ENCODE measurements around the gene IL17REL. TPM values are rescaled to one million over a fixed set of nuclear protein-coding genes. Genes with fewer than 3 reads are reported as not detected.

Gene IL17REL
- total and polyA plus RNA-seq, 2 of the 13 experiments (the other 11 are each of a cell fraction or from before 2014, with no cell fraction given) = not detected

- TF ChIP-seq ZNF484 (CRISPR knock-in tag; IDR thresholded peaks at IDR 0.05; ENCODE audit: borderline replicate concordance, low read depth) (no peak), FOXP1 (IDR thresholded peaks at IDR 0.05) (no peak), FOXP1 (CRISPR knock-in tag; IDR thresholded peaks at IDR 0.05) (peak; percentile 57; the same call in 1 of the 2 replicates), ZNF720 (CRISPR knock-in tag; IDR thresholded peaks at IDR 0.05) (no peak), ZNF136 (CRISPR knock-in tag; IDR thresholded peaks at IDR 0.05; ENCODE audit: low read depth) (no peak), DPF2 (CRISPR knock-in tag; IDR thresholded peaks at IDR 0.05; ENCODE audit: borderline replicate concordance, low read depth) (0 out of 2 replicates have a peak, but pooled peaks have one; percentile 18), ZNF260 (CRISPR knock-in tag; IDR thresholded peaks at IDR 0.05; ENCODE audit: borderline replicate concordance, low read depth) (no peak)
Measured at GRCh38 chr22:49967706-49968208, 44.8 kb downstream of the IL17REL start (continued).

- H3K4me3 ChIP-seq (replicated peaks in 1 of 3; ENCODE audit: insufficient read depth in 1 of 3, low read depth in 2 of 3, low read length in 3 of 3) = peak overlapping the region; percentile 26 to 99 (median 39)
- peaks cover 9 to 18% of the 10 kb centered on the region in 2 experiments for H3K36me3 ChIP-seq (replicated peaks in 1 of 2; ENCODE audit: control insufficient read depth in 1 of 2, insufficient read depth in 2 of 2, low read length in 2 of 2)
- intact Hi-C loops (cut with micrococcal nuclease; ENCODE audit: unreplicated experiment) (loop anchor here (5.0 kb wide), 1 partner anchor 35 kb away; no protein-coding TSS in a partner anchor), in situ Hi-C loops (cut with HindIII; ENCODE audit: extremely low pct_ligation_motif_present, low pct_unique_long_range_greater_than_20kb) (loop anchor here (5.0 kb wide), 1 partner anchor 35 kb away; no protein-coding TSS in a partner anchor)
- DNase-seq (ENCODE audit: low spot score) (peak; percentile 80), FAIRE-seq (peak; percentile 52), ATAC-seq (peak; percentile 36)
- H3K27me3 ChIP-seq (ENCODE audit: control insufficient read depth in 1 of 2, insufficient read depth in 2 of 2, low read length in 2 of 2) = no peaks in the 10 kb centered on the region; a peak in 1 of 5 replicates
- peaks cover 95% of the 10 kb centered on the region for H3K4me1 ChIP-seq (ENCODE audit: insufficient read depth, low read length)
- H3K4me2 ChIP-seq (ENCODE audit: low read depth, low read length) = peak overlapping the region; percentile 94
- H3K79me2 ChIP-seq (ENCODE audit: insufficient read depth, low read length) = peaks cover 19% of the 10 kb centered on the region
- 0% methylated on average over 10 of the region's 36 CpGs for WGBS (ENCODE audit: low lambda C conversion rate)
- peaks cover 29% of the 10 kb centered on the region for H4K20me1 ChIP-seq (ENCODE audit: insufficient read depth, low read length)
- TSS peak; percentile 71 for BruUV-seq (replicated peaks)
- ChIA-PET POLR2A (interaction anchor here (1.0 to 16.4 kb wide), 14 partner anchors 10 to 541 kb away, joined by 3 to 722 read pairs (median 4); partner anchors contain the start of genes ALG12, CRELD2, LMF2 and NCAPH2), CTCF (ENCODE audit: low intra/inter-chr PET ratio, low total read pairs) (no interaction called here)
- H3K9me3 ChIP-seq (ENCODE audit: low read length) = no peaks in the 10 kb centered on the region
- no peak overlapping the region for H2AFZ ChIP-seq (ENCODE audit: low read length)
- peak overlapping the region; percentile 67 for H3K9ac ChIP-seq (ENCODE audit: insufficient read depth, low read depth, low read length)
- peak overlapping the region; percentile 84 for H3K27ac ChIP-seq (ENCODE audit: extremely low read length, insufficient read depth, low read length)
- TF ChIP-seq NR1H2 (CRISPR knock-in tag; IDR thresholded peaks at IDR 0.05; ENCODE audit: borderline replicate concordance, low read depth) = 0 out of 2 replicates have a peak, but pooled peaks have one; percentile 15
- TF ChIP-seq NR2F1 (CRISPR knock-in tag; IDR thresholded peaks at IDR 0.05) = peak in 1 of 2 experiments; percentile 76; a peak in 2 of 4 replicates
- no peak for TF ChIP-seq SP140L (CRISPR knock-in tag; IDR thresholded peaks at IDR 0.05; ENCODE audit: borderline replicate concordance)
- peak; percentile 38; the same call in 1 of the 2 replicates for TF ChIP-seq ZNF292 (CRISPR knock-in tag; IDR thresholded peaks at IDR 0.05; ENCODE audit: borderline replicate concordance, low read depth)
- TF ChIP-seq ZNF670 (CRISPR knock-in tag; IDR thresholded peaks at IDR 0.05; ENCODE audit: borderline replicate concordance) = peak; percentile 58; the same call in 1 of the 2 replicates
- TF ChIP-seq ZNF746 (CRISPR knock-in tag; IDR thresholded peaks at IDR 0.05) = peak; percentile 25; the same call in 1 of the 2 replicates
- TF ChIP-seq HDAC1 (CRISPR knock-in tag; IDR thresholded peaks at IDR 0.05) = peak; percentile 77
- TF ChIP-seq FOXC1 (CRISPR knock-in tag; IDR thresholded peaks at IDR 0.05; ENCODE audit: borderline replicate concordance) = peak; percentile 60; the same call in 1 of the 2 replicates
- no peak for TF ChIP-seq ZBTB34 (CRISPR knock-in tag; IDR thresholded peaks at IDR 0.05)
- TF ChIP-seq POLR2AphosphoS2 (IDR thresholded peaks at IDR 0.05; ENCODE audit: low read depth, low read length) = peak; percentile 32; the same call in 1 of the 2 replicates
- 0 out of 2 replicates have a peak, but pooled peaks have one; percentile 57 for TF ChIP-seq GLI4 (CRISPR knock-in tag; IDR thresholded peaks at IDR 0.05; ENCODE audit: borderline replicate concordance)
- peak; percentile 33; the same call in 1 of the 2 replicates for TF ChIP-seq ZNF136 (CRISPR knock-in tag; IDR thresholded peaks at IDR 0.05; ENCODE audit: low read depth)
- no peak for TF ChIP-seq SMAD9 (CRISPR knock-in tag; IDR thresholded peaks at IDR 0.05)
- TF ChIP-seq KLF12 (CRISPR knock-in tag; IDR thresholded peaks at IDR 0.05; ENCODE audit: borderline replicate concordance) = 0 out of 2 replicates have a peak, but pooled peaks have one; percentile 21
Measured at GRCh38 chr22:49966774-49967705, 45.5 kb downstream of the IL17REL start.

All from HepG2 (cell line).